WTC11 (cell line): ENCODE results near the gene USP13. TPM values are rescaled to one million over a fixed set of nuclear protein-coding genes. Genes with fewer than 3 reads are reported as not detected.

ENCODE experiments used
- ATAC-seq: fragments of 200-7000 bp; cut with Tn5 transposase; 2 replicates; pipeline ENCODE4 v1.10.0; 2021; ENCODE audit warnings: mild to moderate bottlenecking, moderate library complexity
- CTCF ChIA-PET: fragments of 300-600 bp; sonication (Branson Sonifier 250); formaldehyde crosslinking; loops from one replicate; lab custom pipeline; 2021; ENCODE audit warnings: antibody characterized with exemption; lab: Charles Lee
- POLR2A ChIA-PET: fragments of 350-600 bp; sonication (Branson Sonifier 250); formaldehyde crosslinking; loops from one replicate; lab custom pipeline; 2021; ENCODE audit warnings: antibody characterized with exemption; lab: Charles Lee
- DNase-seq: peaks from one replicate; pipeline ENCODE4 v3.0.0; 2021; ENCODE audit warnings: low spot score
- H3K27ac Mint-ChIP-seq: 2 replicates; pipeline ENCODE4 v1.8.0; 2021; ENCODE audit warnings: mixed read lengths
- H3K27me3 Mint-ChIP-seq: 2 replicates; pipeline ENCODE4 v1.8.0; 2021; ENCODE audit warnings: low read depth, mild to moderate bottlenecking, moderate library complexity, mixed read lengths
- H3K36me3 Mint-ChIP-seq: 2 replicates; pipeline ENCODE4 v1.8.0; 2021; ENCODE audit warnings: mixed read lengths
- H3K4me1 Mint-ChIP-seq: 2 replicates; pipeline ENCODE4 v1.8.0; 2022; ENCODE audit warnings: mixed read lengths
- H3K4me3 Mint-ChIP-seq: 2 replicates; pipeline ENCODE4 v1.8.0; 2021; ENCODE audit warnings: mild to moderate bottlenecking, moderate library complexity, mixed read lengths
- H3K9me3 Mint-ChIP-seq: 2 replicates; pipeline ENCODE4 v1.8.0; 2021; ENCODE audit warnings: mixed read lengths
- ATF1 ChIP-seq: sonication (generic); formaldehyde crosslinking; IDR thresholded peaks from 2 replicates; pipeline ENCODE4 v1.8.1; 2023; ENCODE audit warnings: mild to moderate bottlenecking, moderate library complexity, missing genetic modification reagents
- ELF4 ChIP-seq: sonication (generic); formaldehyde crosslinking; IDR thresholded peaks from 2 replicates; pipeline ENCODE4 v1.8.1; 2022; ENCODE audit warnings: low read depth, mild to moderate bottlenecking, moderate library complexity, missing genetic modification reagents
- ETV6 ChIP-seq: sonication (generic); formaldehyde crosslinking; IDR thresholded peaks from 2 replicates; pipeline ENCODE4 v1.8.1; 2022; ENCODE audit warnings: mild to moderate bottlenecking, missing genetic modification reagents
- FOXJ3 ChIP-seq: sonication (generic); formaldehyde crosslinking; IDR thresholded peaks from 2 replicates; pipeline ENCODE4 v1.9.0; 2021; ENCODE audit warnings: missing genetic modification reagents, mild to moderate bottlenecking, borderline replicate concordance
- FOXK1 ChIP-seq: sonication (generic); formaldehyde crosslinking; IDR thresholded peaks from 2 replicates; pipeline ENCODE4 v1.8.0; 2022; ENCODE audit warnings: mild to moderate bottlenecking, moderate library complexity, missing genetic modification reagents
- GABPB1 ChIP-seq: sonication (generic); formaldehyde crosslinking; IDR thresholded peaks from 2 replicates; pipeline ENCODE4 v1.8.1; 2023; ENCODE audit warnings: mild to moderate bottlenecking, missing genetic modification reagents
- KAT7 ChIP-seq: sonication (generic); formaldehyde crosslinking; IDR thresholded peaks from 2 replicates; pipeline ENCODE4 v1.8.1; 2023; ENCODE audit warnings: missing genetic modification reagents, mild to moderate bottlenecking, borderline replicate concordance
- NFATC4 ChIP-seq: fragments of 250-450 bp; sonication (Bioruptor Pico); IDR thresholded peaks from 2 replicates; pipeline ENCODE4 v1.9.0; 2021; ENCODE audit warnings: mild to moderate bottlenecking
- NR1H2 ChIP-seq: sonication (generic); formaldehyde crosslinking; IDR thresholded peaks from 2 replicates; pipeline ENCODE4 v1.9.0; 2021; ENCODE audit warnings: mild to moderate bottlenecking, moderate library complexity, missing genetic modification reagents
- NR3C1 ChIP-seq: sonication (generic); formaldehyde crosslinking; conservative IDR thresholded peaks from 2 replicates; pipeline ENCODE4 v1.8.1; 2023; ENCODE audit warnings: low read depth, mild to moderate bottlenecking, missing genetic modification reagents
- OVOL2 ChIP-seq: fragments of 250-450 bp; sonication (Bioruptor Pico); IDR thresholded peaks from 2 replicates; pipeline ENCODE4 v1.9.0; 2021; ENCODE audit warnings: mild to moderate bottlenecking, borderline replicate concordance
- PRDM15 ChIP-seq: sonication (generic); formaldehyde crosslinking; IDR thresholded peaks from 2 replicates; pipeline ENCODE4 v1.8.0; 2022; ENCODE audit warnings: missing genetic modification reagents
- PRRX2 ChIP-seq: fragments of 250-450 bp; sonication (Bioruptor Pico); IDR thresholded peaks from 2 replicates; pipeline ENCODE4 v1.8.0; 2021; ENCODE audit warnings: mild to moderate bottlenecking
- RORB ChIP-seq: fragments of 250-450 bp; sonication (Bioruptor Pico); IDR thresholded peaks from 2 replicates; pipeline ENCODE4 v1.9.0; 2021; ENCODE audit warnings: mild to moderate bottlenecking
- TEAD1 ChIP-seq: sonication (generic); formaldehyde crosslinking; IDR thresholded peaks from 2 replicates; pipeline ENCODE4 v1.8.0; 2022; ENCODE audit warnings: mild to moderate bottlenecking, missing genetic modification reagents
- TEAD4 ChIP-seq: sonication (generic); formaldehyde crosslinking; IDR thresholded peaks from 2 replicates; pipeline ENCODE4 v1.8.0; 2022; ENCODE audit warnings: mild to moderate bottlenecking, missing genetic modification reagents
- ZNF219 ChIP-seq: sonication (generic); formaldehyde crosslinking; IDR thresholded peaks from 2 replicates; pipeline ENCODE4 v1.8.0; 2023; ENCODE audit warnings: missing genetic modification reagents, mild to moderate bottlenecking, borderline replicate concordance
- ZNF317 ChIP-seq: sonication (generic); formaldehyde crosslinking; IDR thresholded peaks from 2 replicates; pipeline ENCODE4 v1.8.1; 2023; ENCODE audit warnings: low read depth, mild to moderate bottlenecking, moderate library complexity, missing genetic modification reagents, borderline replicate concordance
- ZNF423 ChIP-seq: fragments of 250-450 bp; sonication (Bioruptor Pico); IDR thresholded peaks from 2 replicates; pipeline ENCODE4 v2.1.2; 2022; ENCODE audit warnings: mild to moderate bottlenecking, moderate library complexity
- ZNF532 ChIP-seq: fragments of 250-450 bp; sonication (Bioruptor Pico); IDR thresholded peaks from 2 replicates; pipeline ENCODE4 v1.9.0; 2021; ENCODE audit warnings: mild to moderate bottlenecking, borderline replicate concordance
- total RNA-seq: library from RNA; stranded (reverse); gene quantifications from 3 replicates; pipeline ENCODE4 v1.2.3, GENCODE V29; 2021
- TF ChIP-seq, protein P1 (sequence below): fragments of 250-450 bp; sonication (Bioruptor Pico); IDR thresholded peaks from 2 replicates; pipeline ENCODE4 v1.9.0; 2021; ENCODE audit warnings: mild to moderate bottlenecking
- TF ChIP-seq, protein P2 (sequence below): sonication (generic); formaldehyde crosslinking; IDR thresholded peaks from 2 replicates; pipeline ENCODE4 v1.8.0; 2022; ENCODE audit warnings: mild to moderate bottlenecking, missing genetic modification reagents

USP13 gene
- total RNA-seq, 1 experiment from 2014 or later: 26.8 TPM

DNA sequence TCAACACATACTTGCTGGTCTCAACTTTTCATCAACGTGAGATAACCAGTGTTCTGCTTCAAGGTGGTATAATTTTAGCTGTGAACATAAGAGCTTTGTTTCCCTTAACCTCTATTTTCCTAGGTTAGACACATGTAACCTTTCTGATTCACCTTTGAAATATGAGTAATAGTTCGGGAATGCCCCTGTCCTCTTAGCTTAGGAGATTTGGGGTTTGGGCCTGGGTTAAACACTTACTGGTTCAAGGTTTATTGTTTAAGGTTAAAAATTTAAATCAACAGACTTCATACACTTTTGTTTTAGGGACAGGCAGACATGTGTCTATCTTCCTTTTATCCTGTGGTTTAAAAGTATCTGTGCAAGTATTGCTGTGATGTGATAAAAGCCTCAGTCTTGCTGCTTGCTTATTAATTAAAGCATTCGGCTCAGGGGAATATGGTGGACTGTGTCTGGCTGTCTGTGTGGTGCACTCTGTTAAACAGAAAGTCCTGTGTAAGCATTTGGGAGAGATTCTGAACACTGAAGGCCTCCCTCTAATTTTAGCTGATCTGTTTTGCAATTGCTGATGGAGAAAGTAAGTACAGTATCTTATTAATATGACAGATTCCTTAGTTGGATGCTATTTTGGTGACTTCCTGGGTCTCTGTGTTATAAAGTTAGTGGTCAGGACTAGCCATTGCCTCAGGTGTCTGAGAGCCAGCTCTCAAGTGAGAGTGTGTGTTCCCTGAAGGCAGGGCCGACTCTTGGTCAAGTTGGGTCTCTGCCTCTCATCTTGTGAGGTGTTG lies 81.8 kb downstream of the USP13 start:
- no peak overlapping the region for H3K4me3 Mint-ChIP-seq
- CTCF ChIA-PET: no interaction called here
- ATAC-seq: no peak

DNA sequence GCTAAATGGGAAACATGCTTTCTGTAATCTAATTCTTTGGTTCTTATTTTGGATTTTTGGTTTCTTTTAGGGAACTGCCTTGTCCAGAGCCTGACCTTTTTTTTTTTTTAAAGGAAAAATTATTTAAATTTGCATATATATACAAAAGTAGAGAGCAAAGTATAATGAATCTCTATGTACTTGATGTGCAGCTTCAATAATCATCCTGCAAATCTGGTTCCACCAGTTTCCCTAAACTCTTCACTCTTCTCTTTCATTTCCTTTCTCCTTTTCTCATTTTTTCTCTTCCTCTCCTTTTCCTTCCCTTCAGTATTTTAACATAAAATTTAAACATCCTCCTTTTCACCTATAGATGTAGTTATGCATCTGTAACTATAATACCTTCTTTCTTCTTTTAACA lies 82.5 kb downstream of the USP13 start:
- DNase-seq (no peak), ATAC-seq (no peak)
- Mint-ChIP-seq H3K27me3 (no peaks in the 10 kb centered on the region), H3K27ac (no peak overlapping the region), H3K9me3 (no peaks in the 10 kb centered on the region), H3K36me3 (peaks cover 17% of the 10 kb centered on the region), H3K4me3 (no peak overlapping the region), H3K4me1 (no peaks in the 10 kb centered on the region)
- CTCF ChIA-PET: no interaction called here
- POLR2A ChIA-PET: no interaction called here
- TF ChIP-seq TEAD4 (CRISPR knock-in tag) (no peak), KAT7 (CRISPR knock-in tag) (no peak), ZNF219 (CRISPR knock-in tag) (no peak), FOXJ3 (no peak), OVOL2 (CRISPR knock-in tag) (no peak), ZNF532 (CRISPR knock-in tag) (no peak), PRDM15 (CRISPR knock-in tag) (no peak), NR3C1 (CRISPR knock-in tag) (no peak), TEAD1 (no peak), ZNF423 (CRISPR knock-in tag) (no peak), ZNF317 (CRISPR knock-in tag) (no peak), RORB (CRISPR knock-in tag) (no peak), NR1H2 (no peak), ELF4 (no peak)

More for the DNA sequence above, 81.8 kb downstream of the USP13 start:
- POLR2A ChIA-PET: no interaction called here
- peaks cover 18% of the 10 kb centered on the region for H3K36me3 Mint-ChIP-seq
- no peak for DNase-seq
- no peaks in the 10 kb centered on the region for H3K27me3 Mint-ChIP-seq
- H3K27ac Mint-ChIP-seq: no peak overlapping the region
- TF ChIP-seq TEAD1: no peak
- no peak for TF ChIP-seq ETV6
- TF ChIP-seq, protein P1, sequence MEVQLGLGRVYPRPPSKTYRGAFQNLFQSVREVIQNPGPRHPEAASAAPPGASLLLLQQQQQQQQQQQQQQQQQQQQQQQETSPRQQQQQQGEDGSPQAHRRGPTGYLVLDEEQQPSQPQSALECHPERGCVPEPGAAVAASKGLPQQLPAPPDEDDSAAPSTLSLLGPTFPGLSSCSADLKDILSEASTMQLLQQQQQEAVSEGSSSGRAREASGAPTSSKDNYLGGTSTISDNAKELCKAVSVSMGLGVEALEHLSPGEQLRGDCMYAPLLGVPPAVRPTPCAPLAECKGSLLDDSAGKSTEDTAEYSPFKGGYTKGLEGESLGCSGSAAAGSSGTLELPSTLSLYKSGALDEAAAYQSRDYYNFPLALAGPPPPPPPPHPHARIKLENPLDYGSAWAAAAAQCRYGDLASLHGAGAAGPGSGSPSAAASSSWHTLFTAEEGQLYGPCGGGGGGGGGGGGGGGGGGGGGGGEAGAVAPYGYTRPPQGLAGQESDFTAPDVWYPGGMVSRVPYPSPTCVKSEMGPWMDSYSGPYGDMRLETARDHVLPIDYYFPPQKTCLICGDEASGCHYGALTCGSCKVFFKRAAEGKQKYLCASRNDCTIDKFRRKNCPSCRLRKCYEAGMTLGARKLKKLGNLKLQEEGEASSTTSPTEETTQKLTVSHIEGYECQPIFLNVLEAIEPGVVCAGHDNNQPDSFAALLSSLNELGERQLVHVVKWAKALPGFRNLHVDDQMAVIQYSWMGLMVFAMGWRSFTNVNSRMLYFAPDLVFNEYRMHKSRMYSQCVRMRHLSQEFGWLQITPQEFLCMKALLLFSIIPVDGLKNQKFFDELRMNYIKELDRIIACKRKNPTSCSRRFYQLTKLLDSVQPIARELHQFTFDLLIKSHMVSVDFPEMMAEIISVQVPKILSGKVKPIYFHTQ (CRISPR knock-in tag): no peak
- no peak for TF ChIP-seq FOXK1 (CRISPR knock-in tag)
- no peak for TF ChIP-seq GABPB1 (CRISPR knock-in tag)
- no peak for TF ChIP-seq PRRX2
- TF ChIP-seq, protein P2, sequence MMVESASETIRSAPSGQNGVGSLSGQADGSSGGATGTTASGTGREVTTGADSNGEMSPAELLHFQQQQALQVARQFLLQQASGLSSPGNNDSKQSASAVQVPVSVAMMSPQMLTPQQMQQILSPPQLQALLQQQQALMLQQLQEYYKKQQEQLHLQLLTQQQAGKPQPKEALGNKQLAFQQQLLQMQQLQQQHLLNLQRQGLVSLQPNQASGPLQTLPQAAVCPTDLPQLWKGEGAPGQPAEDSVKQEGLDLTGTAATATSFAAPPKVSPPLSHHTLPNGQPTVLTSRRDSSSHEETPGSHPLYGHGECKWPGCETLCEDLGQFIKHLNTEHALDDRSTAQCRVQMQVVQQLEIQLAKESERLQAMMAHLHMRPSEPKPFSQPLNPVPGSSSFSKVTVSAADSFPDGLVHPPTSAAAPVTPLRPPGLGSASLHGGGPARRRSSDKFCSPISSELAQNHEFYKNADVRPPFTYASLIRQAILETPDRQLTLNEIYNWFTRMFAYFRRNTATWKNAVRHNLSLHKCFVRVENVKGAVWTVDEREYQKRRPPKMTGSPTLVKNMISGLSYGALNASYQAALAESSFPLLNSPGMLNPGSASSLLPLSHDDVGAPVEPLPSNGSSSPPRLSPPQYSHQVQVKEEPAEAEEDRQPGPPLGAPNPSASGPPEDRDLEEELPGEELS: no peak
- no peak for TF ChIP-seq ATF1 (CRISPR knock-in tag)
- no peak for TF ChIP-seq NFATC4
- H3K4me1 Mint-ChIP-seq: no peaks in the 10 kb centered on the region
- H3K9me3 Mint-ChIP-seq: no peaks in the 10 kb centered on the region
